Measurements from ENCODE around the gene EIF2A.

EIF2A gene

GRCh38 chr3:150635526-150635925, 88.9 kb downstream of the EIF2A start:
- DNase-seq (ENCODE audit: low read depth in 1 of 2, low spot score in 1 of 2): no peak
- TF ChIP-seq JUND (IDR thresholded peaks at IDR 0.05; ENCODE audit: low read depth): no peak
- in situ Hi-C loops (cut with HindIII; ENCODE audit: low pct_unique_long_range_greater_than_20kb, low sequenced_read_pairs): no loop called here
